Smooth muscle cell of the brain vasculature (primary cell): ENCODE results near the gene KIF1A.
"Not testable (repeated sequence)": the region's sequence is repeated elsewhere in the genome, so short reads cannot be mapped to it uniquely, and the experiment has no call there.

Experiments
- DNase-seq: peaks from one replicate; pipeline ENCODE4 v3.0.0-alpha.2; 2012; ENCODE audit warnings: low read depth, low spot score

Gene KIF1A

DNA sequence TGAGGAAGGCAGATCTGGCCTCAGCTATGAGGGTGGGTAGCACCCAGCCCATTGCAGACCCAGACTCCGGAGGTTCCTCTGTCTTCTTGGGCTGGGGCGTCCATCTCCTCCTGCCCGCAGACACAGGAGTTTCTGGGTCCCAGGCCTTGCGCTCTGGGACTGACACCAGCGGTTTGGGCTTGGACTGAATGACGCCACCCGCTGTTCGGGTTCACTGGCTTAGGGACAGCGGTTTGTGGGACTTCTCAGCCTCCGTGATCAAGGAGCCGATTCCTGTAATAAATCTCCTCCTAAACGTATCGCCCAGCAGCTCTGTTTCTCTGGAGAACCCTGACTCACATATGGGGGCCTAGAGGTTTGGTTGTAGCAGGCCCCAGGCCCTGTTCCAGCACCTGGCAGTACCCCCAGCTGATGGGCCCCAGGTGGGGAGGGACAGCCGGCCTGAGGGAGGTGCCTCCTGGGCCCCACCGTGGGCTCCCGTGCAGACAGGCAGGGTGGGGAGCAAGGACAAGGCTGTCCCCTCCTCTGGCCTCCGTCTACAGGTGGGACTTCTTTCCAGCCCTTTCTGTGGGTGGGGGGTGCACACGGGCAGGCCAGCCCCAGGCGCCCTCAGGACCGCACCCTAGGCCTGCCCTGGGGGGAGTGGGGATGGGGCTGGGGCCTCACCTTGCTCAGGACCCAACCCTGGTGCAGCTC, 132.8 kb downstream of the KIF1A start:
- no peak for DNase-seq

DNA sequence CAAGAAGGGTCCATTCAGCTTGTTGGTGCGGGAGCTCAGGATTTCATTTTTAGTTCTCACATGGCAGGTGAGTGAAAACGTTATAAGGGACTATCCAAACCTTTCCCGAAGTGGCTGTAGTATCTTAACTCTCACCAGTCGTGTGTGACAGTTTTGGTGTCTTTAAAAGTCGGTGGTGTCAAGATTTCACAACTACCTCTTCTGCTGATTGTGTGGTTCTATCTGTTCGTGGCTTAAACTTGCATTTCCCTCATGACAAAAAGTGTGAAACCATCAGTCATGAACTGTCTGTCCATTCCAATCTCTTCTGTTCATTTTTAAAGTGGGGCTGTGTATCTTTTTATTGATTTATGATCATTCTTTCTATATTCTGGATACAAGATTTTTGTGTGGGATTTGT, 133.6 kb downstream of the KIF1A start:
- DNase-seq, result no peak

DNA sequence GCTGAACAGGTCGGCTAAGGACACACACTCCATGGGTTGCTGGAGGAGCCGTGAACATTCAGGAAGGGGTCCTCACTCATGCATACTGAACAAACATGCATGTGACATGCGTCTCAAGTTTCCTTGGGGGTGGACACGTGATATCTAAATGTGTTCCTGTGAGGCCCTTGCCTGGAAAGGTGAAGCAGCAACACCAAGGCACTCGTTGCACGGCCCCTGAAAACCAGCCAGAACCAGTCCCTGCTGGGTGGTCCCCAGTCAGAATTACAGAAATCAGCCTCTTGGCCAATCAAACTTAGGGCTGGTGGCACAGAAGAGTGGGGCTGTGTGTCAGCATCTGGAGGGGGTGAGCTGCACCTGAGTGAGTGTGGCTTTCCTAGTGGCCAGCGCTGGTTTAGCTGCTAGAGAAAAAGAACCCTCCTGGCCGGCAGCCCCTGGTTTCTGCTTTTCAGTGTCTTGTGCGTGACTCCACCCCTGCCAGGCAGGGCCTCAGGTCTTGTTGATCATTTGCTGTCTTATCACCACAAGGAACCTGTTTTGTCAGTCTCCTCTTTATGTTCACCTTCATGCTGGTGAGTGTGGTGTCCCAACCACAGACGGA, 134.1 kb downstream of the KIF1A start:
- no peak for DNase-seq

DNA sequence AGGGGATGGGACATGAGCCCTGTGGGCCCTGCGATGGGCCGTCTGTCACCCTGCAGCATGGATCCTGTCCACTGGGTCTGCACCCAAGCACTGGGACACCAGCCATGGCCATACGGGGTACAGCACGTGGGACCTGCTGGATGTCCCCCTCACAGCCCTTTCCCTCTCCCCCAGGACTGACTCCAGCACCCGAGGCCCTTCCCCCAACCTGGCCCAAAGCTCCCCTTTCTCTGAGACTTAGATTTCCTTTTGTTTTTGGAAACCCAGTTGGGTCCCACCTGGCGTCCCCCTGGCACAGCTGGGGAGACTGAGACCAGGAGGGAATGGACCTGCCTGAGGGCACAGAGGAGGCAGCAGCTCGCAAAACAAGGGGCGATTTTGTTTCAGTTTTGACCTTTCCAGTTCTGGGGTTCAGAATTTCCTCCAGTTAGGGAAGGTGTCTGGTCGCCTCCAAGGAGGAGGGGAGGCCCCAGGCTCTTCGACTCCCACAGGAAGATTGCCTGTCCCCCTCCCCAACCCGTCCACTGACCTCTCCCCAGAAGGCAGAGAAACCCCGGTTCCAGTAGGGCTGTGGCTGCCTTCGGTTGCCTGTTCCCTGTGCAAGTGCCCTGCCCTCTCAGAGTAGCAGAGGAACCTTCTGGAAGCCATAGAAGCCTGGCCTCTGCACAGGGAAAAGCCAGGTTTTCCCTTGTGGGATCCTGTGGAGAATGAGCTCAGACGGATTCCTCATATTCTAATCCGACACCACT, 135.9 kb downstream of the KIF1A start:
- not testable (repeated sequence) for DNase-seq

DNA sequence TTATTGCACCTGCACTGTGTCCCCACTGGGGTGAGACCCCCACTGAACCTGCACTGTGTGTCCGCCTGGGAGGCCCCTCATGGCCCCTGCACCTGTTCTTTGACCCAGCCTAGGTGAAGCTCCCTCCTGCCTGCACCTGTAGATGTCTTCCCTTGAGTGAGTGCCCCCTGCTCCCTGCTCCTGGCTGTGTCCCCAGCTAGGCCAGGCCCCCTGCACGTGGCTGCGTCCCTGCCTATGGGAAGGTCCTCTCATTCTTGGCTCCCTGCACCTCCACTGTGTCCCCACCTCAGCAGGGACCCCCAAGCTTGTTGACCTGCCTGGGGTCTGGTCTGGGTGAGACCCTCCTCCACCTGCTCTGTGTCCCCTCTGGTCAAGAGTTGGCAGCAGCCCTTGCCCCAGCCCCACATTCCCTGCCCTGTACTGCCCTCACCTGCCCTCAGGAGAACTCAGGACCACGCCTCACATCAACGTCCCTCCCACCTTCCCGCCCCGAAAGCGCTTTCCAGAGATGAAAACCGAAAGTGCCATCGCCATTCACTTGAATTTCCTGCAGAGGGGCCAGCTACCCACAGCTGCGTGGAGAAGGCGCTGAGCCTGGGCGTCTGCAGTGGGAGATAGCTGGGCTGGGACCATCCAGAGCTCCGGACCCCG, 136.6 kb downstream of the KIF1A start:
- not testable (repeated sequence) for DNase-seq

DNA sequence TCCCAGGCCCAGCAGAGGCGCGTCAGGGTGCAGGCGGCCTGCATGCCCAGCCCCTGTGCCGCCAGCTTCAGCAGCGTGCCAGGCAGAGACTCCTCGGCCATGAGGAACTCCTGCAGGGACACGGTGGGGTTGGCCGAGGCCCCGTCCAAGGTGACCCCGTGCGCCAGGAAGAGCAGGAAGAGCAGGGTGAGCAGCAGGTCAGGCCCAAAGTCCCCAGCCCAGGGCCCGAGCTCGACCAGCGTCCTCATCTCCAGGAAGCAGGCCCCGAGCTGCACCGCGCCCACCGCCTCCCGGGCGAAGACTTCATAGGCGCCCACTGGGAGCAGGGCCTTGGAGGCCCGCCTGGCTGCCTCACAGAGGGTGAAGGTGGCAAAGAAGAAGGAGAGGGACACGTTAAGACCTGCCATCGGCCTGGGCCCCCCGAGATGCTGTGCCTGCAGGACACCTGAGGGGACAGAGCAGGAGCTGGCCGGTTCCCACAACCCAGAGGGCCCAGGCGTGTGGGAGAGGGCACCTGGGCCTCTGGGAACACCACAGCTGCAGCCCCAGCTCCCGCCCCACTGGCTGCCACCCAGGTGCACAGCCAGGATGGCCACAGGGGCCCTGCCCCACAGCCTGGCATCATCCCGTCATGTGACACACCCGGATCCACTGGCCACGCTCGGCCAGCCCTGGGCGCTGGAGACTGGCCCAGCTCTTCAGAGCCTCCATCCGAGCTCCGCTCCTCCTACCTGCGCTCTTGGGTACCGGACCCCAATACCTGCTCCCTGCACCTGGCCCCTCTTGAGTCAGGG, 137.4 kb downstream of the KIF1A start, which contains the start of gene AQP12B:
Gene AQP12B, minus strand, starts transcription at position 455 of the 794 bp plus-strand sequence. Its CDS starts 48 bp downstream, at position 407.
- not testable (repeated sequence) for DNase-seq

DNA sequence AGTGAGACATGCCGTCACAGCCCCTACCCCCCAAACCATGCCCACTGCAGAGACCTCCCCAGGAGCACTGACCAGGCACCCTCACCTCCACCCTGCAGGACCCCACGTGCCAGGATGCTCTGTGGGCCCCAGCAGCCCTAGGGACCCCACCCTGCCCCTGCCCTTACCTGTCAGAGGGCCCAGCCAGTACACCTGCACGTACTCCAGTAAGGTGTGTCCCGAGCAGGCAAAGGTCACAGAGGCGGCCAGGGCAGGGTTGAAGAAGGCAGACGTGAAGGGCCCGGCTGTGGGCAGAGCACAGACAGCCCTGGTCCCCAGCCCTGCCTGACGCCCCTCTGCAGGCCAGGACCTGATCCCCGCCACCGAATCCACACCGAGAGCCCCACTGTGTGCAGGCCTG, 139.8 kb downstream of the KIF1A start:
- not testable (repeated sequence) for DNase-seq

DNA sequence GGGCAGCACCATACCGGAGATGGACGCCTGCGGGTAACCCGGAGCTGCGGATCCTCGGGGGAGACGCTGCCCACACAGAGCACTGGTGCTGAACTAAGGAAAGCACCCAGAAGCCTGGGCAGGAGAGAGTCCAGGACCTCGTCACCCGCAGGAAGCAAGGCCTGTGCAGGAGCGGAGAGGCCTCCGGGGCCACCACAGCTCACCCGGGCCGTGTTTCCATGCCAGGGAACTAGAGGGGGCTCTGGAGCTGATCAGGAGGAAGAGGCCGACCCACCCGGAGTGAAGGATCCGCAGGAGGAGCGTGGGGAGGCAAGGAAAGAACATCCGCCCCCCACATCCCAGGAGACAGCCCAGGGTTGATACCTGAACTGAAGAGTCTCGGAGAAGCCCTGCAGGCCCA, 141.1 kb downstream of the KIF1A start:
- DNase-seq, result not testable (repeated sequence)

DNA sequence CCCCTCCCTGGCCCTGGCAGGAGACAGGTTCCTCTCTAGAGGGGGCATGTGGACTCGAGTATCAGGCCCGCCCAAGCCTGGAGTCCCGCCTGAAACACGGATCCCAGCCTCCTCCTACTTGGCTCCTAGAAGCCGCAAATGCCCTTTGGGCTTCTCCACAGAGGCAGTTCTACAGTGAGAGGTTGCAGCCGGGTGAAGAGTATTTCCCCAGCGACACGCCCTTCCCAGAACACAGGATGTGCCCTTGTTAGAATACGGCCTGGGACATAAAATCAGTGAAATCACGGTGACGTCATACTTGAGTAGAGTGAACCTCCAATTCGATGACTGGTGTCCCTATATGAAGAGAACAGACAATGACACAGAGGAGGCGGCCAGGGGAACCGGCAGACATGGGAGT, 142.0 kb downstream of the KIF1A start:
- not testable (repeated sequence) for DNase-seq

DNA sequence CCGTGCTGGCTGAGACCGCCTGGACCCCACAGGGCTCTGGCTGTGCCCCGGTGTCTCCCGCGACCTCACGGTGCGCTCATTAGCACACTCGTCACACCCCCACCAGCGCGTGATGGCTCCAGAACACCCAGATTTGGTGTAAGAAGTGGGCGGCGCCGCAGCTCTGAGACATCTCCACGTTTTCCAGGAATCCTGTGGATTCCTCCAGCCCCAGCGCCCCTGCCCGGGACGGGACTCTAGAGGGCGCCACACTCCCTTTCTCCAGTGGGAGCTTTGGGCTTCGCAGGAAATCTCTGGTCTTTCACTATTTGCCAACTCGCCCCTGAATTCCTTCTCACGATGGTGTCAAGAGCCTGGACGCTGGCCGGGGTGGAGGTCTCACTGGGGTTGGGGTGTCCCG, 144.7 kb downstream of the KIF1A start:
- DNase-seq, result not testable (repeated sequence)

DNA sequence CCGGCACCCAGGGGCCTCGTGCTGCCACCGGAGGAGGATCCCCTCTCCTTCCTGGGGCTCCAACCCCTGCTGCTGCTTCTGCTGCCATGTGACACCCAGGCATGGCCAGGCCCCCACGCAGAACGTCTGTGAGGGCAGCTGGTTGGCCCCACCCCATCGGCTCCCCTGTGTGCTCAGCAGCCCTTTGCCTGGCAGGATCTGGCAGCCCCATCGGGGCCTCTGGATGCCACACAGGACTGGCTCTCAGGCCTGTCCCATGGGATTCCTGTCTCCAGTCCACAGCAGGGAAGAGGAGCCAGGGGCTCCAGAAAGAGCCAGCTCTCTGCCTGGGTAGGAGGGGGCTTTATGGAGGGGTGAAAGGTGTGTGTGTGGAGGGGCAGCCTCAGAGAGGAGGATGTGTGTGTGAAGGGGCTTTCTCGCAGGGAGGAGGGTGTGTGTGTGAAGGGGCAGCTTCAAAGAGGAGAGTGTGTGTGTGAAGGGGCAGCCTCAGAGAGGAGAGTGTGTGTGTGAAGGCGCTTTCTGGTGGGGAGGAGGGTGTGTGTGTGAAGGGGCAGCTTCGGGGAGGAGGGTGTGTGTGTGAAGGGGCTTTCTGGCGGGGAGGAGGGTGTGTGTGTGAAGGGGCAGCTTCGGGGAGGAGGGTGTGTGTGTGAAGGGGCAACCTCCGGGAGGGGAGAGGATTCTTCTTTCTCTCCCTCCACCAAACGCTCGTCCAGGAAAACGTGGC, 145.4 kb downstream of the KIF1A start:
- DNase-seq, result not testable (repeated sequence)

DNA sequence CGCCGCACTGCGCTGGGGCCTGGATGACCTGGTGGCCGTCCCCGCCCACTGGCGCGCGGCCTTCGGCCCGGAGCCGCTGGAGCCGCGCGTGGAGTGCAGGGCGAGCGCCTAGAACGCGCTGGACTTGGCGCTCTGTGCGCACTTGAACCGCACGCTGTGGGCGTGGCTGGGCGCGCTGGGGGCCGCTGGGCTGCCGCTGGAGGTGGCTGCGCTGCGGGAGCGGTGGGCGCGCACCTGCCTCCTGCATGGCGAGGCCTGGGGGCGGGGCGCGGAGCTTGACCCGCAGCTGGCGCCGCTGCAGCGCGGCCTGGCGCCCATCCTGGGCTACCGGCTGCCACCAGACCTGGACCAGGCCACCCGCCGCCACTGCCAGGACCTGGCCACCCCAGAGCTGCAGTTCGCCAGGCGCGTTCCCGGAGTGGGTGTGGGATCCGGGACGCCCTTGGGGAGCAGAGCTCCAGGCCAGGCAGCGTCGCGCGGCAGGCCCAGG, 147.3 kb downstream of the KIF1A start:
- DNase-seq, result no peak

DNA sequence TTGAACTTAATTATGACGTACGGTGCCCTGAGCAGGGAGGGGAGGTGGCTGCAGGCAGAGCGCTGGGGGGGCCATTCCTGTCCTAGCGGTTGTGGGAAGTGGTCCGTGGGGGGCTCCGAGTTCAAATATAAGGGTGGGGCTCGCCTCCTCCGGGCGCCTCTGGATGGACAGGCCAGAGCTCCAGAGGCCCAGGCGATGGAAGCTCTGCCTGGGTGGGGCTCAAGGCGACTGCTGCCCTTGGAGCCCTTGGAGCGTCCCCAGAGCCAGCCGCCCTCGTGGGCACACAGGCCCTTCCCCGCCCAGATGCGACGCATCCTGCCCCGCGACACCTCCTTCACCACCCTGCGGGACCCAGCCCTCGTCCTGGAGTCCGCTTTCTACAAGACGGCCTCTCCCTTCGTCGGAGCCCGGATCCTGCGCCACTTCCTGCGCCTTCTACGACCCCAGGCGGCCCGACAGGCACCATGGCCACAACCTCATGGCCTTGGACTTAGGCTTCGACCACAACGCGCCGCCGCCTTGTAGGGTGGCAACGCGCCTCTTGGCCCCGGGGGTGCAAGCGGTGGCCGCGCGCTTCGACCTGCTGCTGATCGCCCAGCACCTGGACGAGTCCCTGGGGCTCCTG, 147.8 kb downstream of the KIF1A start:
- no peak for DNase-seq

DNA sequence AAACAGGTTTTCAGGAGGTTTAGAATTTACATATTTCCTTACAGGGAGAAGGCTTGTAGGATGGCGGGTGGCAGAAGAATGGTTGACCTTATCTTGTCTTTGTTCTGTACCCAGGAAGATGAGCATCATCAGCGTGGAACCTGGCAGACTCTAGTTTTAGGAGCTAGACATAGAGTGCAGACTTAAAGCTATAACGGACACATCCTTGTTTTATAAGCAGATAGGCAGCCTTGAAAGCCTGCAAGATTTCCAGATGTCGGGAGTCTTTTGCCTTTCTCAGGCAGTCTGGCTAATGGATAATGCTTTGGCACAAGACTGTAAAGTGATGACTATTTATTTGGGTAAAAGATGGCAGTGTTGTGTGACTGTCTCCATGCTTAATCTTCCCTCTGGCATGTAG, 149.1 kb downstream of the KIF1A start:
- DNase-seq, result no peak

DNA sequence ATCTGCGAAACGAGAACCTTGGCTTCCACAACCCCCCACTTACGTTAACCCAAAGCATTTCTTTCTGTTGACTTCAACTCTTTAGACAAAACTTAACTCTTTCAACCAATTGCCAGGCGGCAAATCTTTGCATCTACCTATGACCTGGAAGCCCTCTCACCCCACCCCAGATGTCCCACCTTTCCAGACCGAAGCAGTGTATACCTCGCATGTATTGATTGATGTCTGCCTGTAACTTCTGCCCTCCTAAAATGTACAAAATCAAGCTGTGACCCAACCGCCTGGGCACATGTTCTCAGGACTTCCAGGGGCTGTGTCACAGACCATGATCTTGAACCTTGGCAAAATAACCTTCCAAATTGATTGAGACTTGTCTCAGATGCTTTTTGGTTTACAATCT, 149.6 kb downstream of the KIF1A start:
- no peak for DNase-seq

DNA sequence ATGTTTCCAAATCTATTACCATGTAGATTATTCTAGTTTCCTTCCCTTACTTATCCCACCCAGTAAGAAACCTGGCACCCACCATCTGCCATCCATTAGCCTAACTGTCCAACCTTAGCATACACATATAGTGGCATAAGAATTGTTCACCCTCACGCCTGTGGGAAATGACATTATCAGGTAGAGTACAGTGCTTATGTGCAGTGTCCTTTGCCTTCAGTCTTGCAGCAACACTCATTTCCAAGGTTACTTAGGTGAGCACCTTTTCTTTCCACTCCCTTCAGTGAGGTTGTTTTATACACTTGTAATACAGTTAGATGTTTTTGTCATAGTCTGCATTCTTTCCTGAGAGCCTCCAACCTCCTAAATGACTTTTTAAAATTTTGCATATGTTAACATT, 155.4 kb downstream of the KIF1A start:
- DNase-seq, result no peak
